NCI-H82 treated with DMSO at 0.1 percent for 48 hours (cell line): ENCODE results near the gene SIGLEC1.

ENCODE experiments used
- DNase-seq: peaks from one replicate; lab custom pipeline; 2025; ENCODE audit not compliant: unreplicated experiment; lab: John Stamatoyannopoulos, UW

Gene SIGLEC1

DNA sequence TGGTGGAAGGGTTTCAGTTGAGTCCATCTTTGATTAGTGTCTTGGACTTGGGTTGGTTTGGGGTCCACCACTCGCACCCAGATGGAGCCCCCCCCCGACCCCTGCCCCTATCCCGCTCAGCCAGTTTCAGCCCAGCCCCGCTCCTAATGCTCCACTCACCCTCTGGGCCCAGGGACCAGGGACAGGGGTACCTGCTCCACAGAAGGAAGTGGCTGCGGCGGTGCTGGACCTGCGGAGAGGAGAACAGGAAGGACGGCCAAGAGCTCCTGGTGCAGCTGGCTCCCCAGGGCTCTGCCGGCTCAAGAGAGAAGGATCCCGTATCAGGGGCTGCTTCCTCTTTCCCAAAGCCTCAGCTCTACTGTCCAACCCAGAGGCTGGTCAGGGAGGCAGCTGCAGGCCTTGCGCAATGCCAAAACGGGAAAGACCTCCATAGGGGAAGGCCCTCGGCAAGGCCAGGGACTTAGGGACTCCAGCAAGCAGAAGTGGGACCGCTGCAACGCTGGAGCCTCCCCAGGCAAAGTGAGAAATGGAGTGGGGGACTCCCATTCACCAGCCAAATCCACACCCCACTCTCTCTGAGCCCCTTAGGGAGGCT, at the start of gene SIGLEC1:
SIGLEC1 (minus strand) TSS at position 322 of the 595 bp plus-strand sequence. CDS start 5,472 bp downstream, outside the sequence.
- DNase-seq = no peak

DNA sequence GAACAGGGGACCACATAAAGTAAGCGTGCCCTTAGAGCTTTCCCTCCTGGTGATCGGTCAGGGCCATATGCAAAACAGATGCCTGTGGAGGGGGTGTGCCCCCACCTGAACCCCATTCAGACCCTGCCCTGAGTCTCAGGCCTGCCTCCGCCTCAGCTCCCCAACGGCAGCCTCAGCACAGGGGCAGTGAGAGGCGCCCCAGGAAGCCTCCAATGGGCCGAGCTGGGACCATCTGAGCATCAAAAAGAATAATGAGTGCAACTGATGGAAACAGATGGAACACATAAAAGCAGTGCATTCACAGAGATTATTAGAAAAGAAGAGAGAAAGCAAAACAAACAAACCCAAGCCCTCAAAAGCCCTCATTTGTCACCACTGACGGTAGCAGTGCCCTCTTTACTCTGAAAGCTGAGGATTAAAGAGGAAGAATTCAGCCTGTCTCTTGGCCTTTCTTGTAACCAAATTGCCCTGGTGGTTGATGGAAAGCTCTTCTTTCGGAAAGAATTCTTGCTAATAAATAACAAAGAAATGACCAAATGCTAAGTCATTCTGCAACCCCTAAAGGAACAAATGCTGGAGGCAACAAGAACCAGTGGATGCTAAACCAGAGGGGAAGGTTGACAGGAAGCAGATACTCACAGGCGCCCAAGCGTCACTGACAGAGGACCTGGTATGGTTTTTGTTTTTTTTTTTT, 48.4 kb upstream of the SIGLEC1 start:
- DNase-seq = no peak

DNA sequence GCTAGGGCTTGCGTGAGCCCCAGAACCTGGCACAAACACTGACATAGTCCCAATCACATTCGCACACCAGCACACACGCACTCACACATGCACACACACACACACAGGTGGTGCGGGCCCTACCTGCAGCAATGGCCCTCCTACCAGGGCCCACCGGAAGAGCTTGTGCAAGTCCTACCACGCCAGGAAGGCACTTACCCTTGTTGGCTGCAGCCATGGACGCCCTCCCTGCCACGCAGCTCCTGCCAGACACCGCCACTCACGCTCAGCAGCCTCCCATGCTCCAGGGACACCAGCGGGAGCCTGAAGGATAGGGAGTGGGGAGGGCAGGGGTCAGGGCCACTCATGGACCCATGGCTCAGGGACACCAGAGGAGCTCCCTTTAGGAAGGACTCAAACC, 47.5 kb upstream of the SIGLEC1 start:
- DNase-seq = no peak

DNA sequence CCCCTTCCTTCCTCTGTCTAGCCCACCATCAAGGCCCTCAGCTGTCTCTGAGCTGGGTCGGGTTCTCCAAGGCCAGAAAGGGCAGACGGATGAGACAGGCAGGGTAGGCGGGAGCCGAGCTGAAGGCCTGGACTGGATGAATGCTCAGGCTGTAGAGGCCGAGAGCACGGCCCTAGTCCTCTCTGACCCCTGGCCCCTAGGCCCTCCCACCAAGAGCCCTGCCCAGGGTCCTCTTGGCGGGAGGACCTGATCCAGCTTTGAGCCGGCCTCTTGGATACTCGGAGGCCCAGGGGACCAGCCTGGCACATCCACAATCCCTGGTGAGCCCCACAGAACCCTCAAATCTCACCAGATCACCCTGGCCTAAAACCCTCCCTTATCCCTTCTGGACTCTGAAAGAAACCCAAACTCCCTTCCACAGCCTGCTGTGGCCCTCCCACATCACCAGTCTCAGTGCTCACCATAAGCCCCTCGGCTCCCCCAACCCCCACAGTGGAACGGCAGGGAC, 47.0 kb upstream of the SIGLEC1 start:
- DNase-seq = no peak

DNA sequence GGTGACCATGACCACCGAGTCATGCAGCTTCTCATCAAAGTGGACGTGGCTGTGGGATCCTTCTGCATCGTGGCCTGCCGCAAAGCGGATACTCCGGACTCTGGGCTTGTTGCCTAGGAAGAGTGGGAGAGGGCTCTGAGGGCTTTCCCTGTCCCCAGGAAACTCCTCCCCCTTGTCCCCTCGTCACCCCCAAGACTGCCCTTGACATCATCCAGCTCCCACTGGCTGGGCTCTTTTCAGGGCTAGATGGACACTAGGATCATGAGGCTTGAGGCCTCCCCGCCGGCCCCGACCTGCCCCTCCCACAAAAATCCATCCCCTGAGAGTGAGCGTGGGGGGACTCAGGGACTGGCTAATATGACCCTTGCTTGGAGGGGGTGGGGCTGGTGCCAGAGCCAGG, 46.2 kb upstream of the SIGLEC1 start:
- no peak for DNase-seq

DNA sequence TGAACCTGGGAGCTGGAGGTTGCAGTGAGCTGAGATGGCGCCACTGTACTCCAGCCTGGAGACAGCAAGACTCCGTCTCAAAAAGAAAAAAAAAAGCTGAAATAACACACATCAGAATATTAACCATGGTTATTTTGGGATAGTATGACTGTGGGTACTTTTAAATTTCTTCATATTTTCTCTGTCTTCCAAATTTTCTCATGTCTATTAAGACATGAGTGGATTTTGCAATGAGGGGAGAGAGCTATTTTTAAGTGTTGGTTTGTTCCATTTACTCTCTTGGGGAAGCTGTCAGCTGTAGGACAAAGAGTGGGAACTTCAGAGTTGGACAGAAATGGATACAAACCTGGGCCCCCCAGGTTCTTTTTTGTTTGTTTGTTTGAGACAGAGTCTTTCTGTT, 44.9 kb upstream of the SIGLEC1 start:
- DNase-seq = no peak

DNA sequence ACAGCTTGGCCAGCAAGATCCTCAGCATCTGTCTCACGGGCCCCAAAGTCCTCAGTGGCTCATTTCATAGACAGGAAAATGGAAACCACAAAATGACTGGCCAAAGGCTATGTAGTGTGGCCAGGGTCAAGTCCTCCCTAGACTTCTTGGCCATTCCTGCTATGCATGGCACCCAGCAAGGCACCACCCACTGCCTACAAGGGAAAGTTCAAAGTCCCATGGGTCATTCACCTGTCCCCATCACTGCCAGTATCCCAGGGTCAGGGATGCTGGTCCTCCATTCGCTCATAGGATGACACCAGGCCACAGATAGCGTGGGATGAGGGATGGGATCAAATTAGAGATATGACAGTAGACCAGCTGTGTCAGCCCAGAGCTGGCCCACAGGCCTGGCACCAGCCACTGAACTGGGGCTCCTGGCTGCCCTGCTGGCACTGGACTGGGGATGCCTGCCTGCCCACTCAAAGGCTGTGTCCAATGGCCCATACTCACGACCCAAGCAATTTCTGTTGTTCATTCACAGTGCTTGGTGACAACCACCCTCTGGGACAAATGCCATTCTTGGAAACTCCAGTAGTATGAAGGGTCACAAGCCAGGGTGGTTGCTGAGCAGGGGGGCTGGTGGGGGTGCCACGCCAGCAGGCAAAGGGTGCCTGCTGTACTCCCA, 43.5 kb upstream of the SIGLEC1 start:
- DNase-seq = no peak

DNA sequence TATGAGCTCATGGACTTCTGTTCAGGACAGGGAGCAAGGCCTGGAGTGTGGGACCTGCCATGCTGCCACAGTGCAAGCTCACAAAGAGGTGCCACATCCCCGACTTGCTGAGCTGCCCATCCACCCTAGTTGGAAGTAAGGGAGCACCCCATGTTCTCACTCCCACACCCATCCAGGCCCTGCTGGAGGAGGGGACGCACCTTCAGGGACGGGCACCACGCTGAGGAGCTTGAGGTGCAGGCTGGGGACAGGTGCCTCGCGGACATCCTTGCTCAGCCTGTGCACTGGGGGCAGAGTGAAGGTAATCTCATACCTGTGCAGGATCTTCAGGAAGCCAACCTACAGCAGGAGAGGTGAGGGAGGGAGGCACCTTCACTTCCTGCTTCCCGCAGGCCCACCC, 42.9 kb upstream of the SIGLEC1 start:
- no peak for DNase-seq

DNA sequence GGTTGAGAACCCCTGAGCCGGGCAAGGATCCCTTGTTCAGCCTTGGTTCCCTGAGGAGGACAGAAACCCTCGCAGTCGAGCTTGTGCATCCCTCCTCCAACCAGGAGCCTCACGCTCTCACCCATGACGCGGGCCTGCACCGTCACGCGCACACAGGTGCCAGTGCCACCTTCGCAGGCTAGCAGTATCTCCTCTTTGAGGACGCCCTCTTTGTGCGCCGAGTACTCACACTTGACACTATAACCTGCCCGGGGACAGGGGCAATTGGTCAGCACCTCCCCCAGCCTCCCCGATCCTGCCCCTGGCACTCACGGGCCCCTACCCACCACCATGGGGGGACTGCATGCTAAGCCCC, 41.9 kb upstream of the SIGLEC1 start:
- no peak for DNase-seq

DNA sequence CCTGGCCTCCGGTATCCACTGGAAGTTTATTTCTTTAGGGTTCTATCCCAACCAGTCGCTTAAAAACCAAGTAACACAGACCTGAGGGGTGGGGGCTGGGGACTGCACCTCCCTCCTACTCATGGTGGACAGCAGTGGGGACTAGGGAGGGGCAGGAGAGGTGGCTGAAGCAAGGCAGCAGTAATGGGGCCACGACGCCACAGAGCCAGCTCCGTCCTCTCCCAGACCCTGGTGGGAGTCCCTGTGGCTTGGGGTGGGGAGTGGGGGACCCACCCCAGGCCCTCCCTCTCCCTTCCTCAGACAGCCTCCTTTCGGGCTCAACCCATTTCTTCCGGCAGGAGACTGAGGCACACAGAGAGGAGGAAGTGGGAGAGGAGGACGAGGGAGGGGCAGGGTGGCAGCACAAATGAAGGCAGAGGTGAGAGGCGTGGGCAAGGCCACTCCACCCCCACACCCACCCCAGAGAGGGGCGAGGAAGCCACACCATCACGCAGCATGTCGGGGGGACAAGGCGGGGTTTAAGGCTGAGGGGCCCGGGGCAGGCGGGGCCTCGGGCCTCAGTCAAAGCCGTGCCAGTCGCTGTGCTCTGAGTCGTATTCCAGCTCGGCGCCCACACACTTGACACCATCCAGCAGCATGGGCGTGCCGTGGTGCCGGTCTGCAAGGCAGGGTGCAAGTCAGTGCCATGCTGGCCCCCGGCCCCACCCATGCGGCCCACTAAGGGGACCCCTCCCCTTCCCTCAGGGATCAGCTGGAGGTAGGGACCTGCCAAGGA, 41.3 kb upstream of the SIGLEC1 start:
- no peak for DNase-seq

DNA sequence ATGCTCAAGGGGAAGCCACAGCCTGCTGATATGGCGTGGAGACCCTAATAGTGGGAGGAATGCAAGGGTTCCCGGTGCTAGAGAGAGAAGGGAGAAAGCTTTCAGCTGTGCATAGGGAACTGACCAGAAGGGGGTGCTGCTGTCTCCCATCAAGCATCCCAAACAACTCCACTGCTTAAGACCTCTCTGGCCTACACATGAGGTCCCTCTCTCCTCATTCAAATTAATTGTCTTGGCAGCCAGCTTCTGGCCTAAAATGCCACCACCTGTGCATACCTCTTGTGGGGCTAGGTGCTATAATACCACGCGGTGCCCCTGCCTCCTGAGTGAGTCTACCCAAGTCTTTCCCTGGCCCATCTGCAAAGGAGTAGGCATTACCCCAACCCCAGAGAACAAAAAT, 40.7 kb upstream of the SIGLEC1 start:
- peak; percentile 41 for DNase-seq

DNA sequence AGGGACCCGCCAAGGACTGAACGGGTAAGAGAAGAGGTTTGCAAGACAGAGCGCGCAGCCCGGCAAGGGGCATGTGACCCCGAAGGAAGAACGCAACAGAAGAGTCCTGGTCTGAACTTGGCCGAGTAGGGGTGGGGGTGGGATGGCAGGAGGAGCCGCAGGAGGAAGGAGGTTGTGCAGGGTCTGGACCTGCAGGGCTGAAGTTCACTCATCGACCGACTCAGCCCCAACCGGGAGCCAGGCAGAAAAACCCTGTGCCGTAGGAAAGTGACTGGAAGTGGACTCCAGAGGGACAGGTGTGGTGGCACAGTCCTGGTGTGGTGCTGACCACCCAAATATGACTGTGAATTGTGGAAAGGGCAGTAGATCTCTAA, 40.0 kb upstream of the SIGLEC1 start:
- DNase-seq = no peak

DNA sequence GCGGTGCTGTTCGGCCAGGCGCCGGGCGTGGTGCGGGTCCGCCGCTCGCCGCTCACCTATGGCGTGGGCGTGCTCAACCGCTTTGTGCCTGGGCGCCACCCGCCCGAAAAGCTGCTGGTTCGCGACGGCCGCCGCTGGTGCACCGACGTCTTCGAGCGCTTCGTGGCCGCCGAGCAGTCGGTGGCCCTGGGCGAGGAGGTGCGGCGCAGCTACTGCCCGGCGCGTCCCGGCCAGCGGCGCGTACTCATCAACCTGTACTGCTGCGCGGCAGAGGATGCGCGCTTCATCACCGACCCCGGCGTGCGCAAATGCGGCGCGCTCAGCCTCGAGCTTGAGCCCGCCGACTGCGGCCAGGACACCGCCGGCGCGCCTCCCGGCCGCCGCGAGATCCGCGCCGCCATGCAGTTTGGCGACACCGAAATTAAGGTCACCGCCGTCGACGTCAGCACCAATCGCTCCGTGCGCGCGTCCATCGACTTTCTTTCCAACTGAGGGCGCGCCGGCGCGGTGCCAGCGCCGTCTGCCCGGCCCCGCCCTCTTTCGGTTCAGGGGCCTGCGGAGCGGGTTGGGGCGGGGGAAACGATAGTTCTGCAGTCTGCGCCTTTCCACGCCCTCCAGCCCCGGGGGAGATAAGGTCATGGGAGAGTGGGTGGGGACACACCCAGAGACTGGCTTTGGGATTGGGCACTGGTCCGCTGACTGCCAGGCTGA, 39.4 kb upstream of the SIGLEC1 start:
- DNase-seq = peak; percentile 36

DNA sequence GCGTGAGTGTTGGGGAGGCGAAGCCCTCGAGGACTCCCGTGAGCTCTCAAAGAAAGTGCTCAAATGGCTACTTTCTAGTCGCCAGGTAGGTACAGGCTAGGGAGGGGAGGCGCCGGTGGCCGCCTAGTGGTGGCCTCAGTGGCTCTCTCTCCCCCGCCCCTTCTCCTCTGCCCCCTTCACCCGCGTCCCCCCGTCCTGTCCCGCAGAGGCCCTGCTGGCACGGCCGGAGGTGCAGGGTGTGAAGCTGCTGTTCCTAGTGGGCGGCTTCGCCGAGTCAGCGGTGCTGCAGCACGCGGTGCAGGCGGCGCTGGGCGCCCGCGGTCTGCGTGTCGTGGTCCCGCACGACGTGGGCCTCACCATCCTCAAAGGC, 38.9 kb upstream of the SIGLEC1 start:
- no peak for DNase-seq

DNA sequence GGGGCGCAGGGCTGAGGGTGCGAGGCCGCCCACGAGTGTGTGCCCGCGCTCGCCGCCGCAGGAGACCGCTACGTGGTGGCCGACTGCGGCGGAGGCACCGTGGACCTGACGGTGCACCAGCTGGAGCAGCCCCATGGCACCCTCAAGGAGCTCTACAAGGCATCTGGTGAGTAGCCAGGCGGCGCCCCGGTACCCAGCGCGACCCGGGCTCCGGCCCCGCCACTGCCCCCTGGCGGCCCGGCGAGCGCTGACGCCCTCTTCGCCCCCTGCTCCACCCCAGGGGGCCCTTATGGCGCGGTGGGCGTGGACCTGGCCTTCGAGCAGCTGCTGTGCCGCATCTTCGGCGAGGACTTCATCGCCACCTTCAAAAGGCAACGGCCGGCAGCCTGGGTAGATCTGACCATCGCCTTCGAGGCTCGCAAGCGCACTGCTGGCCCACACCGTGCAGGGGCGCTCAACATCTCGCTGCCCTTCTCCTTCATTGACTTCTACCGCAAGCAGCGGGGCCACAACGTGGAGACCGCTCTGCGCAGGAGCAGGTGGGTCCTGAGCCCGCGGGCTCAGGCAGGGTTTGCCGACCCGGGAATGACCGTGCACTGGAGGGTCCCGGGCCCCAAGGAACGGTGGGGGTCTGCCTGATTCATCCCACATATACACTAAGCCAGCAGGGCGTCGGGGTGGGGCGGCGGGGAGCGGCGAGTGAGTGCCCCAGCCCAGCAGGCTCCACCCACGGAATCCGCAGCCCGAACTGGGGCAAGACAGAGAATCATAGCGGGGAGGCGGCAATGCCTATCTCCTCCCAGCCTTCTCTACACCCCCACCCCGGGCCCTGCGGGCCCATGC, 37.5 kb upstream of the SIGLEC1 start:
- peak; percentile 33 for DNase-seq

DNA sequence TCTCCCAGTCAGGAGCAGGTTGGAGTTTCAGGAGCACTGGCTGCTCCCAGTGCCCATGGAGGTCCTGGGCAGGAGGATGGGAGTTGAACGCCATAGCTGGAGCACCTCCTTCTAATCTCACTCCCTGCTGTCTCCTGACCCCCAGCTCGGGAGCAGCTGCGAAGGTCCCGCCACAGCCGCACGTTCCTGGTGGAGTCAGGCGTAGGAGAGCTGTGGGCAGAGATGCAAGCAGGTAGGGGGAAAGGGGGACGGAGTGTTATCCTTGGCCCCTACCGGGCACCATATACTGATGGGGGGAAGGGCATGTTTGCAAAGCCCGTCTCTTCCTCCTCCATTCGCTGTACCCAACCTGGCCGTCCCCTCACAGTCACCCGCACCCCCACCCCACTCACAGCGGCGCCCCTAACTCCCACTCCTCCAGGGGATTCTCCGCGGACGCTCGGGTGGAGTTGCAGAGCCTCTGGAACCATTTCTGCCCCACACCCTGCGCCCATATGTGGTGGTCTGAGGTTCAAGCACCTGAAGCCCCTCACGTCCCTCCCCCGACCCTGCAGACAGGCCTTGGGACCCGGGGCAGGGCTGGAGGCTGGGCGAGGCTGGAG, 36.8 kb upstream of the SIGLEC1 start:
- no peak for DNase-seq

DNA sequence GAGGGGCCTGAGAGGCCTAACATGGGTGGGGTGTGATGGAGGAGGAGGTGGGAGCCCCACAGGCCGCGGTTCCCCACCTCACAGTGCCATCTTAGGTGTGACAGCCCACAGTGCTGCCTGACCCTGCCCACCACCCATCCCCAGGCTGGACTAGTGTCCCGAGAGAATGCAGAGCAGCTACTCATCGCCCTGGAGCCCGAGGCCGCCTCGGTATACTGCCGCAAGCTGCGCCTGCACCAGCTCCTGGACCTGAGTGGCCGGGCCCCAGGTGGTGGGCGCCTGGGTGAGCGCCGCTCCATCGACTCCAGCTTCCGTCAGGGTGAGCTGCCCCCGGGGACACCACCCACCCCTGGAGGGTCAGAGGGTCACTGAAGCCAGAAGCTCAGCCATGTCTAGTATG, 35.7 kb upstream of the SIGLEC1 start:
- DNase-seq = no peak

DNA sequence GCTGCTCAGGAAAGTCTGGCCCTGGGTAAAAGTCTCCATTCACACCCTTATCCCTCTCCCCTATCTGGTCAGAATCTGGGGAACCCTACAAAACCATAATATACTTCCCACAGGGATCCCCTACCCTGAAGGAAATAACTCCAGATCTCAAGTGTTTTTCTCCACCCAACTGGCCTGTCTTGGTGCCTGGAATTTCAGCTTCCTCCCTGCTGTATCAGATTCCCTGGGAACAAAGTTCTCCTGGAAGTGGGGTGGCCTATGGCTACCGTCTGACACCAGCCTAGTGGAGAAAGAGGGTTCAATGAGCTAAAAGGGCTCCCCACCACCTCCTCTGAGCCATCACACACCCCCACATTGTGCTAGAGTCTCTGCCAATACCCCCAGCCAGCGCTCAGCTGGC, 35.1 kb upstream of the SIGLEC1 start:
- no peak for DNase-seq

DNA sequence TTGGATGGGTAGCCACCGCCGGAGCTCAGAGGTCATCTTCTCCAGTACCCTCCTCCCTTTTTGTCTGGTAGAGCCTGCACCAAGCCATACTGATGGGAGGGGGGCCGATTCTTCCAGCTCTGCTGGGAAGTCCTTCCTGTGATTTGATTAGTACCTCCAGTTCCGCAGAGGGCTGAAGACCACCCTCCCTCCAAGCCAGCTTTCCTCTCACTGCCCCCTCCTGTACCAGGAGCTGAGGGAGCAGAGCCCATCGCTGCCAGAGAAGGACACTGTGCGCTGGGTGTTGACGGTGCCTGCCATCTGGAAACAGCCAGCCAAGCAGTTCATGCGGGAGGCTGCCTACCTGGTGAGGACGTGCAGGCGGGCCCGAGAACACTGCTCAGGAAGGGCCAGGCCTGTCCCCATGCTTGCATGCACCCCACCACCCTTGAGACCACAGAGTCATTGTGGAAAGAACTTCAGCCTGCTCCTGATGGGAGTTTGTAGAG, 33.3 kb upstream of the SIGLEC1 start:
- DNase-seq = no peak
